NCI-H526 treated with DMSO at 0.1 percent for 48 hours (cell line): ENCODE measurements around the gene DAD1.

ENCODE experiments used
- DNase-seq: peaks from one replicate; lab custom pipeline; 2025; lab: John Stamatoyannopoulos, UW

DAD1 gene

GRCh38 chr14:22515929-22516328 is 73.1 kb downstream of the DAD1 start:
- DNase-seq = no peak
